NCI-H1694 treated with DMSO at 0.1 percent for 48 hours (cell line): ENCODE data around the gene R3HDM4.
A peak's percentile ranks its signal among the peaks of the same experiment; 100 is the strongest.

Source experiments
- DNase-seq: peaks from one replicate; lab custom pipeline; 2025; lab: John Stamatoyannopoulos, UW

Gene R3HDM4

DNA sequence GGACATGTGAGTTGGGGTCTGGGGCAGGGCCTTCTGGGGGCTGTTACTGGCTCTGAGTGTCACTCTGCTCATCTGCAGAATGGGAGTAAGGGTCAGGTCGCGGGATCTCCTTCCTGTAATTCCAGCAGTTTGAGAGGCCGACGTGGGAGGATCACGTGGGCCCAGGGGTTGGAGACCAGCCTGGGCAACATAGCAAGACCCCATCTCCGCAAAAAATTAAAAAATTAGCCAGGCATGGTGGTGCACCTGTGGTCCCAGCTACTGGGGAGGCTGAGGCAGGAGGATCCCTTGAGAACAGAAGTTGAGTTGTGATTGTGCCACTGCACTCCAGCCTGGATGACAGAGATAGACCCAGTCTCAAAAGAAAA lies 16.9 kb upstream of the R3HDM4 start:
- no peak for DNase-seq

DNA sequence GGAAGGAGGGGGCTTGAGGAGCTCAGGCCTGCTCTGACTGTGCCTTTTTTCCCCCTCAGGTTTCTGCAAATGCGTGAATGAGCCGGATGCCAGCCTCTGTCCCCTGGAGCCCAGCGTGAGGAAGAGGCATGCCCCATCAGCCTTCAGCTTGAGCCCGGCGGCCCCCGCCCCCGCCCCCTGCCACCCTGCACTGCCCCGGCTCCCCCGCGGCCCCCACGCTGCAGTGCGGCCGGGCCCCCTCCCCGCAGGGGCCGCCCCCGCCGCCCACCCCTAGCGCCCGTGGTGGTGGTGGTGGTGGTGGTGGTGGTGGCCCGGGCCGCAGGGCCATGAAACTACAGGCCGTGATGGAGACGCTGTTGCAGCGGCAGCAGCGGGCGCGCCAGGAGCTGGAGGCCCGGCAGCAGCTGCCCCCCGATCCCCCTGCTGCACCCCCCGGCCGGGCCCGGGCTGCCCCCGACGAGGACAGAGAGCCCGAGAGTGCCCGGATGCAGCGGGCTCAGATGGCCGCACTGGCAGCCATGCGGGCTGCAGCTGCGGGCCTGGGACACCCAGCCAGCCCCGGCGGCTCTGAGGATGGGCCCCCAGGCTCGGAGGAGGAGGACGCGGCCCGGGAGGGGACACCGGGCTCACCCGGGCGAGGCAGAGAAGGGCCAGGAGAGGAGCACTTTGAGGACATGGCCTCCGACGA lies 16.3 kb upstream of the R3HDM4 start:
- no peak for DNase-seq

DNA sequence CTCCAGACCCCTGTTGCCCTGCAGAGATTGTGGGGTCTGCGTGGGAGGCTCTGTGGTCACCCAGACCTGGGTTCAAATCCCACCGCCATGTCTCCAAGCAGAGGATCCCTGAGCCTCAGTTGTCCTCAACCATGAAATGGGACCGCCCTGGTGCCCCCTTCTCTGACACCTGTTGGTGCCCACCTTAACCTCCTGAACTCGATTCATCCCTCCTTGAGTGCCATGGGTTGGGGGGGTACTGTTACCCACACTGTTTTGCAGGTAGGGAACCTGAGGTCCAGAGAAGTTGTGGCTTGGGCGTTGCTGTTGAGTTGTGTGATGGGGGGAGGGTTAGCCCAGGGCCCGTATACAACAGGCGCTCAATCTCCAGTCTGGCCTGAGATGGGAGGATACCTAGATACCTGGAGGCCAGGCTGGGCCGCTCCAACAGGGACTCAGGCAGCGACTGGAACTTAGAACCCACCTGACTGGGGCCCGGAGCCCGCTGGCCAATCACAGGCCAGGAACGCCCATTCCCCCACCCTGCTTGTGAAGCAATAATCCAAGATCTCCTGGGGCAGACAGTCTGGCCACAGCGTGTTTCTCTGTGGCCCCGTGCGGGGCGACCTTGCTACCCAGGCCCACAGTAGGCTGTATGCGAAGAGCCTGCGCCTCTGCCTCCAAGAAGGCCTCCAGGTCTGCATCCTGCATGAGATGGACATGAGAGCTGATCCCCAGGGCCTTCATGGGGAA lies 15.6 kb upstream of the R3HDM4 start:
- DNase-seq, result no peak

DNA sequence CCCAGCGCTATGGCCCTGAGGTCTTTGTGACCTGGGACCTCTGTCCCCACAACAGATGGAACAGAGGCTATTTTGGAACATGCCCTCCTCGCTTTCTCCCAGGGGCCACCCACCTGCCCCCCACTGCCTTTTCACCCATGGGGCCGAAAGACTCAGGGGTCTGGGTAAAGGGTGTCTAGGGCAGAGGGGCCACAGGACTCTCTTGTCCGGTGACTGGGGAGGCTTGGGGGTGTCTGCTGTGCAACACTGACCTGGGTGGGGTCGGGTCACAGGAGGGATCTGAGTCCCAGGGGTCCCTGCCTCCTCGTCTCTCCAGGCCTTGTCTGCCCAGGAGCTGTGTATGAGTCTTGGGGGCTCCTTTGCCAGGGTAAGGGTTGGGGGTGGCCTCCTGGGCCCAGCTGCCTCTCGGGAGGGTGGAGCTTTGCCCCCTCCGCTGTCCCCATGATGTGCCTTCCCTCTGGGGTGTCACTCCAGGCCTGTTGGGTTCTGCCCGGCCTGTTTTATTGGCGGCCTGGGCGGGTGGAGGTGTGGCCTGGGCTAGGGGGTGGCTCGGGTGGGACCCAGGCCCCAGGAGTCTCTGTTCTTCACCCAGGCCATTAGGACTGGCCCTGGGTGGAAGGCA lies 14.9 kb upstream of the R3HDM4 start:
- no peak for DNase-seq

DNA sequence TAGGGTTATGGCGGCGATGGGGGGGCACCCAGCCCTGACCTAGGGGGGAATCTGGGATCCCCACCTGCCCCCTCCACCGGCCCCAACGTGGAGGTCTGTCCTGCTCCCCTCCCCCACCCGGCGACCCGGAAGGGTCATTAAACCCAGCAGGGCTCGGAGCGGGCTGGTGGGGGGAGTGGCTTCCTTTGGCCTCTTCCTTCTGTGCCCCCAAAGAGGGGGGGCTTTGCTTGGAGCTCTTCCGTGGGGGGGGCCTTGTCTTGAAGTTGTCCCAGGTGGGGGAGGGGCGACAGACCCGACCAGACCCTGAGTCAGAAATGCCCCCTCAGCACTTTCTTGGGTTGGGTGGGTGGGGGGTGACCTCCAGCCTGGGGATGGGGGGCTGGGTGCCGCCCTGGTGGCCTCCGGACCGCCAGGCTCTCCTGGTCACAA lies 14.3 kb upstream of the R3HDM4 start:
- no peak for DNase-seq

DNA sequence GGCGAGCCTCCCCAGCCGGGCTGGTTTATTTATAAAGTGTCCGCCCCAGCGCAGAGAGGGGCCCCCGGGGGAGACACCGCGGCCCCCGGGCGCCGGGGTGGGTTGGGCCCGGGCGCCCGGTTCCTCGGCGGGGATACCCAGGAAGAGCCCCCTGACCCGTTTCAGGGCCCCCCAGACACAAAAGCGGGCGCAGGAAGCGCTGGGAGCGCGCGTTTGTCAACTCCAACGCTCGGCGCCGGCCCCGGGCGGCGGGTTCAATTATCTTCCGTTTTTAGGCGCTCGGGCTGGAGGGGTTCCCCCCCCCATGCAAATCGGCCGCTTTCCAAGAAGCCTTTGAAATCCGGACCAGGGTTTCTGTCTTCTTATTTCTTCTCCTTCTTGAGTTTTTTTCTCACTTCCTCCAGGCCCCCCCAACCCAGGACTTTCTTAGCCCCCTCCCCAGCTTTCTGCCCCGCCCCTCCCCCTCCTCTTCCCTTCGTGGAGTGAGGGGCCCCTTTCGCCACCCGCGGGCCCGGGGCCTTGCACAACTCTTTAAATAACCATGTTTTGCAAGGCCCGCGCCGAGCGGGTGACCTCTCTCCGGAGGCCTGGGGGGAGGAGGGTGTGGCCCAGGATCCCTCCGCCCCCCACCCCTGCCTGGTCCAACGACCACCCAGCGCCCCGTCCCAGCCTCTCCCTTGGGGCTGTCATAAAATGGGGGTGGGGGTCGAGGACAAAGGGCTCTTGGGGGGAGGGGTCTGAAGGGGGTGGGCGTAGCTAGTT lies 13.8 kb upstream of the R3HDM4 start:
- no peak for DNase-seq

DNA sequence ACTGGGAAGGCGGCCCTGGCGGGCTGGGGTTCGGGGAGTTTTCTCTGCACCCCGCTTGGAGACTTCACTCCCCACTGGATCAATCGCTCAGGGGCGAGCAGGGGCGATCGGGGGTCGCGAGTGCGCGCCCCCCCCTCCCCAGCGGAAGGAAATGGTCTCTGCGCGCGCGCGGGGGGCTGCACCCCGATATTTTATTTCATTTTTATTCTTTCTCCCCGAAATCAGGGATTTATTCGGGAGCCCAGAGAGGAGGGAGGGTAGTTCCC lies 13.2 kb upstream of the R3HDM4 start:
- DNase-seq, result no peak

DNA sequence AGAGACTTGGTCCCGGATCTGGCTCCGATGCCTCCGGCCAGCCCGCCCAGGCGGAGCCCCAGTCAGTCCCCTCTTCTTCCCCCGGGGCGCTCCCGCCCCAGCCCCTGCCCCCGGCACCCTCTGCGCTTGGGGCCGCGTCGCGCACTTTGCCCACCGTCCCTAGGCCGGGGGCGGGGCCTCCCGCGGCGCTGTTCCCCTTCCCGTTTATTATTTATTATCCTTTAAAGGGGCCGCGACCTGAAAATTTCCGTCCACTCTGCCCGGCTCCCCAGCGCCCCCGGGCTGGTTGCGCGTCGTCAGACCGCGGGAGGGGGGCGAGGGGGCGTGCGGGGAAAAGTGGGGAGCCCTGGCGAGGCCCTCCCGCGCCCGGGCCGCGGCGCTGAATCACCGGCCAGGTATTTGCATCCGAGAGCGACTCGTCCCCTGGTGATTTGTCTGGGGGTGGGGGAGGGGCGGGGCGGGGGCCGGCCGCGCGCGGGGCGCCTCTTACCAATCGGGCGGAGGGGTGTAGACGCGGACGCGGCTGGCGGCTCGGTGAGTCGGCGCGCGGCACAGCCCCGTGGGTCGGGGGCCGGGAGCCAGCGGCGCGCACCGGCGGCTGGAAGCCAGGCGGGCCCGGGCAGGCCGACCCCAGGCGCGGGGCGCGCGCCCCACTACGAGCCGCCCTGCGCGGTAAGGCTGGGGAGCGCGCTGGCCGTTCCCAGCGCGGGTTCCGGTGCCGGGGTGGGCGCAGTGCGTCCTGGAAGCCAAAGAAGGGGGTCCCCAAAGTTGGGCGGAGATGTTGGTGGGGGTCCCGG lies 12.7 kb upstream of the R3HDM4 start, which contains the start of gene ARID3A:
TSS of gene ARID3A (plus strand) at position 510 of the 797 bp plus-strand sequence. CDS start 3,494 bp downstream, outside the sequence.
- peak; percentile 74 for DNase-seq

DNA sequence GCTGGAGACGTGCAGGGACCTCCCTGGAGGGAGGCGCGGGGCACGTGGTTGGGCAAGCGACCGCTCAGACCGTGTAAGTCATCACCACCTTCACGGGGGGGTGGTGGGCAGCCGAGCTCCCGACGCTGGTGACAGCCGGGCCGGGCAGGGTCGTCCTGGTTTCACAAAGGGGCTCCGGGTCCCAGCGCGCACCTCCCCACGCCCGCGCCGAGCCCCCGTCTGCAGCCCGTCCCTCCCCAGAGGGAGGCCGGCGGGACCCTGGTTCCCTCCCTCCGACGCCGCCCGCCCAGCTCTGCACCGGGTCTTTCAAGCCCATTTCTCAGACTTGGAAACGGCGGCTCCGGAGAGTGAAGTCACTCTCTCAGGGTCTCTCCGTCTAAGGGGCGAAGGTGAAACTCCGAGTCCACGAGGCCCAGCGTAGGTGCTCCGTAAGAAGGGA lies 12.1 kb upstream of the R3HDM4 start:
- DNase-seq, result peak; percentile 74

DNA sequence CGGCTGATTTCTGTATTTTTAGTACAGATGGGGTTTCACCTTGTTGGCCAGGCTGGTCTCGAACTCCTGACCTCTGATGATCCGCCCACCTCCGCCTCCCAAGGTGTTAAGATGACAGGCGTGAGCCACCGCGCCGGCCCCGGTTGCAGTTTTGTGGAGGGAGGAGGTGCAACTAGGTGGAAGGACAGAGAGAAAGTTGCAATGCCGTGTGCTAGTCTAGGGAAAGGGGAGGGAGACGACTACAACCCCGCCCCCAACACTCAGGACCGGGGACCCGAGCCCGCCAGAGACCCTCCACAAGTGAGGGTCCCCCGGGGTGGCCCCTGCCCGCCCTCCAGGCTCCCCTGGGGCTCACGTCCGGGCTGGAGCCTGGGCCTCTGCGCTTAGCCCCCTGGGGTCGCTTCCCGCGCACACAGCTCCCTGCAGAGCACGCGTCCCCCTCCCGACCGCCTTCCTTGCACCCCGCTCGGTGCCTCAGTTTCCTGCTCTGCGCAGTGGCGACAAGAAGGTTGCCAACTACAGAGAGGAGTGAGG lies 11.6 kb upstream of the R3HDM4 start:
- no peak for DNase-seq

DNA sequence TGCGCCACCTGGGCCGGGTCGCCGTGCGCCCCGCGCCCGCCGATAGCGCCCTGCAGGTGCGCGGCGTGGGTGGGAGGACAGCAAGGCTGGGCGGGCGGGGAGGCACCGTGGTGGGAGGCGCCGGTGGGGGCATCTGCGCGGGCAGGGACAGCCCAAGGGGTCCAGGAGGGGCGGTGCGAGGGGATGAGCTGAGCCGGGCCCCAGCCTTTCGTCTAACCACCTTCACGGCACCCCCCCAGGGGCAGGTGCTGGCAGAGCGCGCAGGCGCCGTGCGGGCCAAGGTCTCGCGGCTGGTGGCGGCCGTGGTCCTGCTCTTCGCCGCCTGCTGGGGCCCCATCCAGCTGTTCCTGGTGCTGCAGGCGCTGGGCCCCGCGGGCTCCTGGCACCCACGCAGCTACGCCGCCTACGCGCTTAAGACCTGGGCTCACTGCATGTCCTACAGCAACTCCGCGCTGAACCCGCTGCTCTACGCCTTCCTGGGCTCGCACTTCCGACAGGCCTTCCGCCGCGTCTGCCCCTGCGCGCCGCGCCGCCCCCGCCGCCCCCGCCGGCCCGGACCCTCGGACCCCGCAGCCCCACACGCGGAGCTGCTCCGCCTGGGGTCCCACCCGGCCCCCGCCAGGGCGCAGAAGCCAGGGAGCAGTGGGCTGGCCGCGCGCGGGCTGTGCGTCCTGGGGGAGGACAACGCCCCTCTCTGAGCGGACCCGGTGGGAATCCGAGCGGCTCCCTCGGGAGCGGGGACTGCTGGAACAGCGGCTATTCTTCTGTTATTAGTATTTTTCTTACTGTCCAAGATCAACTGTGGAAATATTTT lies 7.2 kb upstream of the R3HDM4 start:
- DNase-seq, result no peak

DNA sequence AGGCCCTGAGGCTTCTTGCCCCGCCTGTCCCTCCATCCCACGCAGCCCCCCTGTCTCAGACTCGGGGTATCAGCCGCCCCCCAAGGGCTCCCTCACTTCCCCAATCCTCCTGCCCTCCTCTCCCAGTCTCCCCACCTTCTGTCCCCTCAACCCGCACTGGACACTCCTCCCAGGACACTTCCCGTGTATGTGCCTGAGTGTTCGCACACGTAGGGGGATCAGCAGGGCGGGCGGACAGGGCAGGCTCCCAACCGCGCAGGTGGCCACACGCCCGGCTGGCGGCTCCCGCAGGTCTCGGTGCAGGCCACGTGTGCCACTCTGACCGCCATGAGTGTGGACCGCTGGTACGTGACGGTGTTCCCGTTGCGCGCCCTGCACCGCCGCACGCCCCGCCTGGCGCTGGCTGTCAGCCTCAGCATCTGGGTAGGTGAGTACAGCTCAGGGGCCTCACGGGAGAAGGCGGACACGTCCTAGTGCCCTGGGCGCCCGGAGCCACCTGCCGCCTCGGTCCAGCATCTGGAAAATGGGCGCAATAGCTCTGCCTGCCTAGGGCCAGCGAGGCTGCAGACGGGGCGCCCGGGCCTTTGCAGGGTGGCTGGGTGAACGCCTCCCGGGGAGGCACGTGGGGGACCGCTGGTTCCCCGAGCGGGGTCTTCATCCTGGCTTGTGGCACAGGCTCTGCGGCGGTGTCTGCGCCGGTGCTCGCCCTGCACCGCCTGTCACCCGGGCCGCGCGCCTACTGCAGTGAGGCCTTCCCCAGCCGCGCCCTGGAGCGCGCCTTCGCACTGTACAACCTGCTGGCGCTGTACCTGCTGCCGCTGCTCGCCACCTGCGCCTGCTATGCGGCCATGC lies 6.4 kb upstream of the R3HDM4 start:
- no peak for DNase-seq

DNA sequence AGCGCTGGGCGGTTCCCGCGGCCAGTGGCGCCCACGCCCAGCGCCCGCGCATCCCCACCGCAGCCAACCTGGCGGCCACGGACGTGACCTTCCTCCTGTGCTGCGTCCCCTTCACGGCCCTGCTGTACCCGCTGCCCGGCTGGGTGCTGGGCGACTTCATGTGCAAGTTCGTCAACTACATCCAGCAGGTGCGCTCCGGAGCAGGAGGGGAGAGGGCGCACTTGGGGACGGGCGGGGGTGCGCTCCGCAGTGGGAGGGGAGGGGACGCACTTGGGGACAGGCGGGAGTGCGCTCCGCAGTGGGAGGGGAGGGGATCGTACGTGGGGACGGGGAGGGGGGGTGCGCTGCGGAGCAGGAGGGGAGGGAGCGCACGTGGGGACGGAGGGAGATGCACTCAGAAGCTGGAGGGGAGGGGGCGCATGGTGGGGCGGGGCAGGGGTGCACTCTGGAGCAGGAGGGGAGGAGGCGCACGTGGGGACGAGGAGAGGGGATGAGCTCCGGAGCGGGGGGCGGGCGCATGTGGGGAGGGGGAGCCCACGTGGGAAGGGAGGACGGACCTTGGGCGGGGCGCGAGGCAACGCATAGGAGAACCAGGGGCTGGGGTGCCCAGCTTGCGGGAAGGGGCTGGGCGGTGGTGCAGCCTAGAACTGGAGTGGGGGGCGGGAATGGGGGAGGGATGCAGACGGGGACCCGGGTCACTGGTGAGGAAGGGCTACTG lies 5.6 kb upstream of the R3HDM4 start:
- DNase-seq, result no peak

DNA sequence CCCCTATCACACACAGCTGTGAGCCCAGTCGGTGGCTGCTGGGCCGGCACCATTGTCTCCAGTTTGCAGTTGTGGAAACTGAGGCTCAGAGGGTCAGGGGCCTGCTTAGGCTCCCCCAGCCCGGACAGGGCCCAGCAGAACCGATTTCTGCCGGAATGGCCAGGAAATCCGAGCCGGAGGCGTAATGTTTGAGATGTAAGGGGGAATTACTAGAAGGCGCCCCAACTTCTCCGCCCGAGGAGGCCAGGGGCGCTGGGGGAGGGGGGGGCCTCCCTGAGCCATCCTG lies 5.1 kb upstream of the R3HDM4 start:
- DNase-seq, result no peak

DNA sequence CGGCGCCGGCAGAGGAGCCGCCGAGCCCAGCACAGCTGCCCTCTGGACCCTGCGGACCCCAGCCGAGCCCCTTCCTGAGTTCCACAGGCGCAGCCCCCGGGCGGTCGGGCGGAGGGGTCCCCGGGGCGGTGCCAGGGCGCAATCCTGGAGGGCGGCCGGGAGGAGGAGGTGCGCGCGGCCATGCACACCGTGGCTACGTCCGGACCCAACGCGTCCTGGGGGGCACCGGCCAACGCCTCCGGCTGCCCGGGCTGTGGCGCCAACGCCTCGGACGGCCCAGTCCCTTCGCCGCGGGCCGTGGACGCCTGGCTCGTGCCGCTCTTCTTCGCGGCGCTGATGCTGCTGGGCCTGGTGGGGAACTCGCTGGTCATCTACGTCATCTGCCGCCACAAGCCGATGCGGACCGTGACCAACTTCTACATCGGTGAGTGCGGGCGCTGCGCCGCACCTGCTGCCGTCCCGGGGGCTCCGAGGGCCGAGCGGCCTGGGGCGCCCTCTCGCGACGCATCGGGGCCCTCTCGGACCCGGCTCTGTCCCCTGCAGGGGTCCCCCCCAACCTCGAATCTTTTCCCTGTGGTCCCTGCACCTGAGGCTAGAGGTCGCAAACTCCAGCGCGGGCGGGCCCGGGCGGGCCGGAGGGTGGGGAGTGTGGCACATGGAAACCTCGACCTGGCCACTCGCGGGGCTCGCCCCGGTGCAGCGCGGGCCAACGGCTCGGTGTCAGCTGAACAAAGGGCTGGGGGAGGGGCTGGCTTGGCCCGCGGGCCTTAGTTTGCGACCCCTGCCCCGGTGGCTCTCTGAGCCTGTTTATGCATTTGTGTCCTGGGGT lies 4.5 kb upstream of the R3HDM4 start, which contains the start of gene KISS1R:
TSS of gene KISS1R (plus strand) at position 11 of the 829 bp plus-strand sequence. CDS start at position 181, 170 bp downstream.
- no peak for DNase-seq

DNA sequence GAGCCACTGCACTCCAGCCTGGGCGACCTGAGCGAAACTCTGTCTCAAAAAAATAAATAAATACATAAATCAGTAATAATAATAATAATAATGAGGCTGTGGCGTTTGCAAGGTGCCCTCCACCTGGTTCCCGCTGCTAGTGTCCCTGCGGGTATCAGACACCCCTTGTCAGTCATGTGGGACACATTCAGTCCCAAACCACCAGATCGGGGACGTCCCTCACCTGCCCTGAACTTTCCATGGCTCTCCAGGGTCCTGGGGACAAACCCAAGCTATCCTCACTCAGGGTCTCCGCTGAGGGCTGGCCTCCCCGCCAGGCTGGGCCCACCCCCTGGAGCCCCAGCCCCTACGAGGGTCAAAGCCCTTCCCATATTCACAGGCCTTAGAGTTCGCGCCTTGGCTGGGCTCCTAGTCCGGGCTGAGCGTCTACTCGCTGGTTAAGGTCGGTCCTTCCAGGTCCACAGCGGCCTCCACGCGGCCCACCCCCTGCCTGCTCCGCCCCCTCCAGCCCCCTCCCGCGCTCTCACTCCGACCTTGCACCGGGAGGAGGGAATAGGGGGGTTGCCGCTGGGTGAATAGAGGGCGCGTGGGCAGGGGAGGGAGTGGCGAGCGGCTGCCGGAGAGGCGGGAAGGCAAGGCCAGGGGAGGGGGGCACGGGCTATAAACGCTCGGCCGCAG lies 3.8 kb upstream of the R3HDM4 start:
- DNase-seq, result no peak

DNA sequence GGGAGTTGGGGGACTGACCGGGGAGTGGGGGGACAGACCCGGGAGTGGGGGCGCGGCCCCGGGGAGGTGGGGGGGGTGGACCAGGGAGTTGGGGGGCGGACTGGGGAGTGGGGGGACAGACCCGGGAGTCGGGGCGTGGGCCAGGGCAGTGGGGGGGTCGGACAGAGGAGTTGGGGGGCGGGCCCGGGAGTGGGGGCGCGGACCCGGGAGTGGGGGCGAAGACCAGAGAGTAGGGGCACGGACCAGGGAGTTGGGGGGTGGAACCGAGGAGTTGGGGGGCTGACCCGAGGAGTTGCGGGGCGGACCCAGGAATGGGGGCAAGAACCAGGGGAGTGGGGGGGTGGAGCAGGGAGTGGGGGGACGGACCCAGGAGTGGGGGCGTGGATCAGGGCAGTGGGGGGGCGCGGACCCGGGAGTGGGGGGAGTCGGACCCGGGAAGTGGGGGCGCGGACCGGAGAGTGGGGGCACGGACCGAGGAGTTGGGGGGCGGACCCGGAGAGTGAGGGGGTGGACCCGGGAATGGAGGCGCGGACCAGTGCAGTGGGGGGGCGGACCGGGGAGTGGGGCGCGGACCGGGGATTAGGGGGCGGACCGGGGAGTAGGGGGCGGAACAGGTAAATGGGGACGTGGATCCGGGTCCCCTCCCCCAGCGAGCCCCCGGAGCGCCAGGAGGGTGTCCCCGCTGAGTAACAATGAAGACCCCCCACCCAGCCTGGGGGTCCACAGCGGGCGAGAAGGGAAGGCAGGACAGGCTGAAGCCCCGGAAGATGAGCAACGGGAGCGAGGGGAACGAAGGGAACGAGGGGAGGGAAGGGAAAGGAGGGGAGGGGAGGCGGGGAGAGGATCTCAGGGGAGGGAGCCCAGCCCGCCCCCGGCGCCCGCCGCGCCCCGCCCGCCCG lies 589 bp downstream of the R3HDM4 start:
- DNase-seq, result no peak
